H1 (cell line): ENCODE measurements around the gene OTOGL. TPM values are rescaled to one million over a fixed set of nuclear protein-coding genes. Genes with fewer than 3 reads are reported as not detected.
A peak's percentile ranks its signal among the peaks of the same experiment; 100 is the strongest.

Source experiments
- CBX5 ChIP-seq: fragments of 300-800, 300-1000 bp; sonication (generic); IDR thresholded peaks from 2 replicates; pipeline ENCODE4 v1.7.1; 2016; ENCODE audit warnings: antibody characterized with exemption, low read length, low read depth
- KDM1A ChIP-seq: fragments of 200-600, 300-600 bp; sonication (generic); IDR thresholded peaks from 2 replicates; pipeline ENCODE4 v1.7.1; 2016; ENCODE audit warnings: mild to moderate bottlenecking, low read length, borderline replicate concordance
- MAX ChIP-seq: IDR thresholded peaks from 2 replicates; pipeline ENCODE4 v1.6.1; 2012; ENCODE audit warnings: inconsistent platforms
- RAD21 ChIP-seq, 2 experiments: IDR thresholded peaks in 1 of 2; conservative IDR thresholded peaks in 1 of 2; 2 replicates each; pipeline ENCODE4 v1.6.1; 2011; ENCODE audit warnings: low read depth in 2 of 2, low read length in 2 of 2, improper control_type of control experiment in 1 of 2, inconsistent platforms in 1 of 2, mild to moderate bottlenecking in 1 of 2, moderate library complexity in 1 of 2
- RFX5 ChIP-seq: IDR thresholded peaks from 2 replicates; pipeline ENCODE4 v1.6.1; 2011; ENCODE audit warnings: low read depth, low read length, improper control_type of control experiment, borderline replicate concordance
- polyA plus RNA-seq, 7 experiments: library from polyadenylated mRNA; depleted of rRNA in 3 of 7; stranded (reverse) in 5 of 7; unstranded in 2 of 7; fragments of >200 nt in 5 of 7; fragments of 200-250 nt in 2 of 7; gene quantifications; 1 replicate in 5 of 7; 2 replicates in 1 of 7; 4 replicates in 1 of 7; pipeline versions ENCODE4 v1.2.1 to v1.2.3, GENCODE V29; 2011 to 2013; ENCODE audit warnings: missing spikeins in 2 of 7, mixed read lengths in 2 of 7
- total RNA-seq: library from RNA; stranded (reverse); fragmentation: NEBNext Ultra II Directional; extraction: Animal tissue kit (Norgen Biotek cat#: 25700); gene quantifications from 2 replicates; pipeline ENCODE4 v1.2.1, GENCODE V29; 2021

Gene OTOGL
- total and polyA plus RNA-seq, 2 of the 8 experiments (the other 6 are each of a cell fraction or from before 2014, with no cell fraction given): 0.12 to 0.17 TPM

- TF ChIP-seq KDM1A (no peak), MAX (no peak), RAD21 (IDR thresholded peaks at IDR 0.05 in 1 of 2, conservative IDR thresholded peaks at IDR 0.05 in 1 of 2; ENCODE audit: low read depth in 2 of 2, low read length in 2 of 2) (peak; percentile 74 to 78), CBX5 (no peak), RFX5 (no peak)
Observed at GRCh38 chr12:80269803-80270552, 170.6 kb downstream of the OTOGL start (continued).
